PC-9 (cell line): ENCODE results near the gene TMEM116.
"Not testable (repeated sequence)": the region's sequence is repeated elsewhere in the genome, so short reads cannot be mapped to it uniquely, and the experiment has no call there.

Experiments
- CTCF ChIP-seq: fragments of 200-600 bp; sonication (generic); conservative IDR thresholded peaks from 2 replicates; pipeline ENCODE4 v1.6.1; 2017; ENCODE audit warnings: mixed run types, antibody characterized with exemption, mild to moderate bottlenecking, moderate library complexity
- EZH2 ChIP-seq: fragments of 200-600 bp; sonication (generic); IDR thresholded peaks from 2 replicates; pipeline ENCODE4 v1.8.0; 2017; ENCODE audit warnings: antibody characterized with exemption, low read depth

- not testable (repeated sequence) for TF ChIP-seq CTCF, EZH2
Measured at GRCh38 chr12:111950961-111951676, 61.8 kb downstream of the TMEM116 start.
